Measurements from ENCODE around the gene CTNNA2. TPM values are rescaled to one million over a fixed set of nuclear protein-coding genes. Genes with fewer than 3 reads are reported as not detected.

CTNNA2 gene
- total RNA-seq, 4 donors from 2014 or later: 0.19 TPM; not detected in 3

GRCh38 chr2:79547568-79547967, 34.7 kb downstream of the CTNNA2 start:
- ATAC-seq (ENCODE audit: low FRiP score) (no peak), DNase-seq (ENCODE audit: low spot score) (no peak)
- TF ChIP-seq, protein P1, sequence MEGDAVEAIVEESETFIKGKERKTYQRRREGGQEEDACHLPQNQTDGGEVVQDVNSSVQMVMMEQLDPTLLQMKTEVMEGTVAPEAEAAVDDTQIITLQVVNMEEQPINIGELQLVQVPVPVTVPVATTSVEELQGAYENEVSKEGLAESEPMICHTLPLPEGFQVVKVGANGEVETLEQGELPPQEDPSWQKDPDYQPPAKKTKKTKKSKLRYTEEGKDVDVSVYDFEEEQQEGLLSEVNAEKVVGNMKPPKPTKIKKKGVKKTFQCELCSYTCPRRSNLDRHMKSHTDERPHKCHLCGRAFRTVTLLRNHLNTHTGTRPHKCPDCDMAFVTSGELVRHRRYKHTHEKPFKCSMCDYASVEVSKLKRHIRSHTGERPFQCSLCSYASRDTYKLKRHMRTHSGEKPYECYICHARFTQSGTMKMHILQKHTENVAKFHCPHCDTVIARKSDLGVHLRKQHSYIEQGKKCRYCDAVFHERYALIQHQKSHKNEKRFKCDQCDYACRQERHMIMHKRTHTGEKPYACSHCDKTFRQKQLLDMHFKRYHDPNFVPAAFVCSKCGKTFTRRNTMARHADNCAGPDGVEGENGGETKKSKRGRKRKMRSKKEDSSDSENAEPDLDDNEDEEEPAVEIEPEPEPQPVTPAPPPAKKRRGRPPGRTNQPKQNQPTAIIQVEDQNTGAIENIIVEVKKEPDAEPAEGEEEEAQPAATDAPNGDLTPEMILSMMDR (IDR thresholded peaks at IDR 0.05): no peak

GRCh38 chr2:79552653-79553052, 39.8 kb downstream of the CTNNA2 start:
- TF ChIP-seq, protein P1 (IDR thresholded peaks at IDR 0.05): no peak
- DNase-seq (ENCODE audit: low spot score) (no peak), ATAC-seq (ENCODE audit: low FRiP score) (no peak)

- DNase-seq (ENCODE audit: low spot score) (no peak), ATAC-seq (ENCODE audit: low FRiP score) (no peak)
Observed at GRCh38 chr2:79554899-79555298, 42.0 kb downstream of the CTNNA2 start.

DNA sequence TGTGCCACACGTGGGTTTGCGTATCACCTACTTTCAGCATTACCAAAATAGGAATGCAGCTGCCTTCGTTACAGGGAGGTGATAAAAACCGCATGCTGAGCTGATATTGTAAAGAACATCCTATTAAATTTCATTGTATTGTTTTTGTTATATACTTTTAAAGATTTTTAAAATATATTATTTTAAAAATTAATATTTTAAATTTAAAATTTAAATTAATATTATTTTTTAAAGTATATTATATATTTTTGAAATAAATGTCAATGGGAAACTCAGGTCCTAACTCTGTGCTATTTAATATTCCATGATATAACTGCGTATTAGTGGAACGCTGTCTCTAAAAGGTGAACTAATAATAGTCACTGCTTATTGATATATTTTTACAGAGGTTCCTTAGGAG, 51.2 kb downstream of the CTNNA2 start:
- ATAC-seq (ENCODE audit: low FRiP score): no peak
- TF ChIP-seq, protein P1 (IDR thresholded peaks at IDR 0.05): no peak

More at GRCh38 chr2:79554899-79555298, 42.0 kb downstream of the CTNNA2 start:
- TF ChIP-seq, protein P1 (IDR thresholded peaks at IDR 0.05): no peak

GRCh38 chr2:79569048-79569447, 56.2 kb downstream of the CTNNA2 start:
- DNase-seq (ENCODE audit: low spot score) (no peak), ATAC-seq (ENCODE audit: low FRiP score) (no peak)
- TF ChIP-seq, protein P1 (IDR thresholded peaks at IDR 0.05): no peak

More for the DNA sequence above, 51.2 kb downstream of the CTNNA2 start:
- no peak for DNase-seq (ENCODE audit: low spot score)

- ATAC-seq (ENCODE audit: low FRiP score) (no peak), DNase-seq (ENCODE audit: low spot score) (no peak)
- TF ChIP-seq, protein P1 (IDR thresholded peaks at IDR 0.05): no peak
Observed at GRCh38 chr2:79573895-79574674, 61.2 kb downstream of the CTNNA2 start.

- no peak for ATAC-seq (ENCODE audit: low FRiP score)
- TF ChIP-seq, protein P1 (IDR thresholded peaks at IDR 0.05): no peak
Observed at GRCh38 chr2:79576451-79576850, 63.6 kb downstream of the CTNNA2 start.

More at GRCh38 chr2:79576451-79576850, 63.6 kb downstream of the CTNNA2 start:
- DNase-seq (ENCODE audit: low spot score): no peak

Data from omental fat pad (tissue), 4 donors.